Gastrocnemius medialis (tissue), 4 donors: ENCODE results near the gene PARS2. TPM values are rescaled to one million over a fixed set of nuclear protein-coding genes. Genes with fewer than 3 reads are reported as not detected.

Experiments
- ATAC-seq, 2 donors: fragments of 150-250 bp; one replicate each; pipeline ENCODE4 v1.9.1; 2016
- DNase-seq, 2 donors: peaks; one replicate each; pipeline ENCODE4 v3.0.0-alpha.2; 2019
- H3K27ac ChIP-seq, 4 donors: fragments of 200-600 bp; sonication (generic); 1 replicate in 1 of 4; 2 replicates in 3 of 4; pipeline ENCODE4 v1.5.1; 2016 to 2018; ENCODE audit warnings: mild to moderate bottlenecking in 2 of 4, moderate library complexity in 1 of 4
- H3K27me3 ChIP-seq, 3 donors: fragments of 200-600 bp; sonication (generic) in 2 of 3; 1 replicate in 1 of 3; 2 replicates in 2 of 3; pipeline versions ENCODE4 v1.5.1 to v1.6.0; 2016 to 2019; ENCODE audit warnings: mild to moderate bottlenecking in 1 of 3, moderate library complexity in 1 of 3
- H3K36me3 ChIP-seq, 2 donors: fragments of 200-600 bp; sonication (generic) in 1 of 2; one replicate each; pipeline ENCODE4 v1.5.1; 2017 to 2018
- H3K4me1 ChIP-seq, 2 donors: fragments of 200-600 bp; sonication (generic) in 1 of 2; one replicate each; pipeline ENCODE4 v1.5.1; 2016 to 2017; ENCODE audit warnings: mild to moderate bottlenecking in 2 of 2
- H3K4me3 ChIP-seq, 4 donors: fragments of 200-600 bp; sonication (generic) in 3 of 4; 1 replicate in 1 of 4; 2 replicates in 3 of 4; pipeline ENCODE4 v1.5.1; 2016 to 2019; ENCODE audit warnings: mild to moderate bottlenecking in 2 of 4
- H3K9me3 ChIP-seq, 3 donors: fragments of 200-600 bp; sonication (generic) in 2 of 3; 1 replicate in 1 of 3; 2 replicates in 2 of 3; pipeline ENCODE4 v1.5.1; 2016 to 2019
- CTCF ChIP-seq, 5 experiments: fragments of 450-650 bp in 3 of 5; fragments of 200-600 bp in 2 of 5; sonication (generic) in 2 of 5; IDR thresholded peaks in 4 of 5; conservative IDR thresholded peaks in 1 of 5; 1 replicate in 4 of 5; 2 replicates in 1 of 5; pipeline ENCODE4 v1.5.1; 2016 to 2019; ENCODE audit warnings: antibody characterized with exemption in 5 of 5, mild to moderate bottlenecking in 3 of 5, moderate library complexity in 3 of 5
- POLR2A ChIP-seq, 2 donors: fragments of 450-650 bp; IDR thresholded peaks; one replicate each; pipeline ENCODE4 v1.6.1; 2017; ENCODE audit warnings: antibody characterized with exemption in 2 of 2, mild to moderate bottlenecking in 2 of 2, moderate library complexity in 2 of 2
- in situ Hi-C, 4 donors: fragments of 200-750 bp; cut with MboI; loops; one replicate each; pipeline versions ENCODE4 v1.15.0 to v1.8.0; 2017; ENCODE audit warnings: low sequenced_read_pairs in 4 of 4
- intact Hi-C: fragments of 100-400 bp; cut with DNase I; formaldehyde crosslinking; loops from one replicate; pipeline ENCODE4 v1.15.1; 2023; ENCODE audit warnings: low total_unique reads
- total RNA-seq, 4 donors: library from RNA; depleted of rRNA; stranded (reverse); fragments of >200 nt; gene quantifications; one replicate each; pipeline versions ENCODE4 v1.1.0 to v1.2.3, GENCODE V29; 2016

PARS2 gene
- total RNA-seq, 4 donors from 2014 or later, result 4.7 to 8.4 (median 4.9) TPM

GRCh38 chr1:54811739-54812655 lies 47.7 kb upstream of the PARS2 start:
- Histone ChIP-seq H3K4me3 (no peak overlapping the region), H3K9me3 (no peaks in the 10 kb centered on the region), H3K27ac (no peak overlapping the region), H3K4me1 (no peaks in the 10 kb centered on the region), H3K36me3 (no peaks in the 10 kb centered on the region), H3K27me3 (no peaks in the 10 kb centered on the region)
- DNase-seq, result no peak
- in situ Hi-C loops, result loop anchor here in 1 of 4 donors (25.0 kb wide), 1 partner anchor 700 kb away; no protein-coding TSS in a partner anchor
- intact Hi-C loops, result loop anchor here (5.0 kb wide), 1 partner anchor 140 kb away; no protein-coding TSS in a partner anchor
- TF ChIP-seq POLR2A (IDR thresholded peaks at IDR 0.05) (no peak), CTCF (IDR thresholded peaks at IDR 0.05 in 4 of 5, conservative IDR thresholded peaks at IDR 0.05 in 1 of 5) (no peak)
- no peak for ATAC-seq

GRCh38 chr1:54811066-54811465 lies 46.7 kb upstream of the PARS2 start:
- ATAC-seq (no peak), DNase-seq (no peak)
- TF ChIP-seq CTCF (IDR thresholded peaks at IDR 0.05 in 4 of 5, conservative IDR thresholded peaks at IDR 0.05 in 1 of 5) (no peak), POLR2A (IDR thresholded peaks at IDR 0.05) (no peak)
- no peaks in the 10 kb centered on the region for H3K9me3 ChIP-seq
- H3K4me1 ChIP-seq, result no peaks in the 10 kb centered on the region
- in situ Hi-C loops, result loop anchor here in 1 of 4 donors (25.0 kb wide), 1 partner anchor 699 kb away; no protein-coding TSS in a partner anchor
- no peaks in the 10 kb centered on the region for H3K36me3 ChIP-seq
- no peak overlapping the region for H3K27ac ChIP-seq
- H3K4me3 ChIP-seq, result no peak overlapping the region
- intact Hi-C loops, result loop anchor here (5.0 kb wide), 1 partner anchor 139 kb away; no protein-coding TSS in a partner anchor
- H3K27me3 ChIP-seq, result no peaks in the 10 kb centered on the region

DNA sequence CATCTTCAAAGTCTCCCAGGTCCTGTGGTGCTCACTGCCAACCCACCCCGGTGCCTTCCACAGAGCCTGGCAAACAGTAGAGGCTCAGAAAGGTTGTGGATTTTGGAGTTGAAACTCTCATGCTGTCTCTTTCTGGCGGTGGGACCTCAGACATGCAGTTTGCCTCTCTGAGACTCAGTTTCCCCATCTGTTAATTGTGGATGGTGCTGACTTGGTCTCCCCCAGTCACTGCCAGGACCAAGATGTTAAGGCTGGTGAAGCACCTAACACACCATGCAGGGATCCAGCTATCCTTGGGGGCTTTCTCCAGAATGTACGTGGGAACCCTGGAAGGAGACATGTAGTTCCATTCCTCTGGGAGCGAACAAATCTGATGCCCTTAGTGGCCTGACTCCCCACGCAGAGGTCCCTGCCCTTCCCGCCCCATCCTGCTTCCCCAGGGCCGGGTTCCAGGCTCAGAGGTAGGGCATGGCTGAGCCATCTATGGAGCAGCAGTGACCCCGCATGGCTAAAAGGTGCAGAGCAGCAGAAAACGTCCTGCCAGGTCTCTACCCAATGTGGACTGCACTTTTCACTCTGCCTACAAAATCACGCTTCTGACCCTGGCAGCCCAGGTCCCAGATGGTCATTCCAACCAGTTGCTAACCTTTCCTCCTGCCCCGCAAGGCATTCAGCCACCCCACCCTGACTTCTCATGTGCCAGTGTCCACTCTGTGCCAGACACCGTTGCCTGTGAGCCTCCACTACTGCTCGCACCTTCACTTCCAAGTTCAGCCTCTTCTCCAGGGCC lies 46.0 kb upstream of the PARS2 start:
- ATAC-seq (peak; percentile 79 to 81), DNase-seq (no peak)
- intact Hi-C loops, result loop anchor here (1.0 to 5.0 kb wide), 2 partner anchors 138 to 689 kb away; no protein-coding TSS in a partner anchor
- in situ Hi-C loops, result loop anchor here in 1 of 4 donors (25.0 kb wide), 1 partner anchor 698 kb away; no protein-coding TSS in a partner anchor
- H3K4me1 ChIP-seq, result no peaks in the 10 kb centered on the region
- H3K4me3 ChIP-seq, result no peak overlapping the region
- H3K27ac ChIP-seq, result no peak overlapping the region
- no peaks in the 10 kb centered on the region for H3K36me3 ChIP-seq
- H3K9me3 ChIP-seq, result no peaks in the 10 kb centered on the region
- TF ChIP-seq CTCF (IDR thresholded peaks at IDR 0.05 in 4 of 5, conservative IDR thresholded peaks at IDR 0.05 in 1 of 5) (peak; percentile 59 to 80 (median 73)), POLR2A (IDR thresholded peaks at IDR 0.05) (no peak)
- no peaks in the 10 kb centered on the region for H3K27me3 ChIP-seq

DNA sequence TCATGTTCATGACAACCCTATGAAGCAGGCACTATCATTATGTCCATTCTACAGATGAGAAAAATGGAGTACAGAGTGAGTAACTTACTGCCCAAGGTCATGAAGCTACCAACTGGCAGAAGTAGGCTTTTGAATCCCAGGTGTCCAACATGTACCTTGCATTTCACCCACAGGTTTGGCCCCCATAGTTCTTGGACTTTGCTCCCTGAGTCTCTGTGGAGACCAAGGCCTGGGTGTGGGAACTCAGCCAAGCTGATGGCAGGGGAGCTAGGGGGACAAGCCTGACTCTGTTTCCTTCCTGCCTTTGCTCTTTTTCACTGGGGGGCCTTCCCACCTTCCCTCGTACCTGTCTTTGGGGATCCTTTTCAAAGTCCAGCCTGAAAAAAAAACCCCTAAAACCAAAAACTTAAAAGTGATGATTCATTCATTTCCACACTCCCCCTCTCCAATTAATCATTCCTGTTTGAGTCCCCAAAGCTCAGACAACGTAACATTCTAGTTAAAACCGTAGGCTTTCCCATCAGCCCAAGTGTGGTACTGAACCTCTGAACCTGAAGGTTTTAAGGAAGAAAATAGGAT lies 45.3 kb upstream of the PARS2 start:
- ATAC-seq (no peak), DNase-seq (no peak)
- H3K9me3 ChIP-seq, result no peaks in the 10 kb centered on the region
- H3K27me3 ChIP-seq, result no peaks in the 10 kb centered on the region
- in situ Hi-C loops (loop anchor here in 1 of 4 donors (25.0 kb wide), 1 partner anchor 697 kb away; no protein-coding TSS in a partner anchor), intact Hi-C loops (loop anchor here (1.0 to 5.0 kb wide), 2 partner anchors 137 to 688 kb away; no protein-coding TSS in a partner anchor)
- H3K36me3 ChIP-seq, result no peaks in the 10 kb centered on the region
- no peak overlapping the region for H3K4me3 ChIP-seq
- TF ChIP-seq POLR2A (IDR thresholded peaks at IDR 0.05) (no peak), CTCF (IDR thresholded peaks at IDR 0.05 in 4 of 5, conservative IDR thresholded peaks at IDR 0.05 in 1 of 5) (no peak)
- H3K4me1 ChIP-seq, result no peaks in the 10 kb centered on the region
- H3K27ac ChIP-seq, result no peak overlapping the region
